HCT116 (cell line): ENCODE results near the gene PHF20. TPM values are rescaled to one million over a fixed set of nuclear protein-coding genes. Genes with fewer than 3 reads are reported as not detected.
"Not testable (repeated sequence)": the region's sequence is repeated elsewhere in the genome, so short reads cannot be mapped to it uniquely, and the experiment has no call there.

Experiments
- ATAC-seq: fragments of 200-7000 bp; cut with Tn5 transposase; 2 replicates; pipeline ENCODE4 v1.9.1; 2020; ENCODE audit warnings: mild to moderate bottlenecking, moderate library complexity
- BruUV-seq: library from RNA; stranded (reverse); fragments of 400-500 nt; replicated peaks from 2 replicates; lab custom pipeline; 2021; lab: Mats Ljungman, UMichigan
- CTCF ChIA-PET: fragments of 300-600 bp; sonication (Branson Sonifier 250); formaldehyde crosslinking; loops from one replicate; lab custom pipeline; 2021; ENCODE audit warnings: antibody characterized with exemption; lab: Charles Lee
- POLR2A ChIA-PET: fragments of 300-600, 350-600 bp; sonication (Branson Sonifier 250); formaldehyde crosslinking; loops from one replicate; lab custom pipeline; 2021; ENCODE audit warnings: antibody characterized with exemption; lab: Charles Lee
- RAD21 ChIA-PET, 2 experiments: fragments of 300-600 bp; sonication (Branson Sonifier 250); formaldehyde crosslinking; loops; one replicate each; lab custom pipeline; 2023; ENCODE audit warnings: low total read pairs in 2 of 2; ENCODE audit not compliant: uncharacterized antibody in 2 of 2, unreplicated experiment in 2 of 2, low non-redundant PET in 1 of 2; lab: Charles Lee
- DNase-seq: peaks from one replicate; pipeline ENCODE4 v3.0.0-alpha.2; 2010; ENCODE audit warnings: low read depth, low spot score
- H2AFZ ChIP-seq: fragments of 200-600 bp; shearing (Covaris generic), sonication (generic); 2 replicates; pipeline ENCODE4 v1.6.1; 2017; ENCODE audit warnings: low read depth, mixed run types, mixed read lengths, antibody characterized with exemption, low read length; ENCODE audit not compliant: poor library complexity, severe bottlenecking
- H3K27ac ChIP-seq: 2 replicates; pipeline ENCODE4 v1.5.1; 2012; ENCODE audit warnings: low read depth, low read length
- H3K27me3 ChIP-seq: fragments of 200-600 bp; sonication (generic); 2 replicates; pipeline ENCODE4 v1.6.1; 2016; ENCODE audit warnings: mixed run types, low read length, mixed read lengths; ENCODE audit not compliant: insufficient read depth
- H3K36me3 ChIP-seq, 2 experiments: fragments of 200-500 bp in 1 of 2; fragments of 200-600 bp in 1 of 2; sonication (Bioruptor generic) in 1 of 2; sonication (generic) in 1 of 2; 2 replicates each; pipeline versions ENCODE4 v1.5.1 to v1.6.1; 2014 to 2016; ENCODE audit warnings: low read length in 2 of 2, inconsistent platforms in 1 of 2, mixed read lengths in 1 of 2, mixed run types in 1 of 2; ENCODE audit not compliant: insufficient read depth in 2 of 2, control insufficient read depth in 1 of 2
- H3K4me1 ChIP-seq, 2 experiments: fragments of 200-600 bp in 1 of 2; sonication (generic) in 1 of 2; 2 replicates each; pipeline versions ENCODE4 v1.5.1 to v1.6.1; 2012 to 2017; ENCODE audit warnings: low read length in 2 of 2, inconsistent platforms in 1 of 2, mild to moderate bottlenecking in 1 of 2, mixed read lengths in 1 of 2, mixed run types in 1 of 2, moderate library complexity in 1 of 2; ENCODE audit not compliant: insufficient read depth in 2 of 2, control insufficient read depth in 1 of 2
- H3K4me2 ChIP-seq: fragments of 200-600 bp; sonication (generic); 2 replicates; pipeline ENCODE4 v1.6.1; 2017; ENCODE audit warnings: mixed run types, low read length, mixed read lengths
- H3K4me3 ChIP-seq, 2 experiments: fragments of 200-600 bp in 1 of 2; sonication (generic) in 1 of 2; replicated peaks in 1 of 2; 2 replicates each; pipeline ENCODE4 v1.5.1; 2011 to 2016; ENCODE audit warnings: low read length in 2 of 2, control low read depth in 1 of 2, low read depth in 1 of 2, mild to moderate bottlenecking in 1 of 2, mixed read lengths in 1 of 2, mixed run types in 1 of 2
- H3K79me2 ChIP-seq: fragments of 200-600 bp; sonication (generic); 2 replicates; pipeline ENCODE4 v1.6.1; 2017; ENCODE audit warnings: mild to moderate bottlenecking, mixed run types, low read length, moderate library complexity, mixed read lengths; ENCODE audit not compliant: insufficient read depth
- H3K9ac ChIP-seq: fragments of 200-600 bp; sonication (generic); 2 replicates; pipeline ENCODE4 v1.6.1; 2016; ENCODE audit warnings: low read length, mixed read lengths
- H3K9me2 ChIP-seq: fragments of 200-600 bp; sonication (generic), shearing (Covaris generic); 2 replicates; pipeline ENCODE4 v1.6.1; 2017; ENCODE audit warnings: mixed run types, mild to moderate bottlenecking, moderate library complexity; ENCODE audit not compliant: insufficient read depth
- H3K9me3 ChIP-seq, 2 experiments: fragments of 200-500 bp in 1 of 2; fragments of 200-600 bp in 1 of 2; sonication (Bioruptor generic) in 1 of 2; sonication (generic) in 1 of 2; 2 replicates each; pipeline ENCODE4 v1.6.1; 2014 to 2017; ENCODE audit warnings: low read length in 2 of 2, mixed read lengths in 2 of 2, inconsistent platforms in 1 of 2, low read depth in 1 of 2, mild to moderate bottlenecking in 1 of 2, mixed run types in 1 of 2, moderate library complexity in 1 of 2; ENCODE audit not compliant: control insufficient read depth in 1 of 2, insufficient read depth in 1 of 2
- H4K20me1 ChIP-seq: fragments of 200-600 bp; sonication (generic), shearing (Covaris generic); 2 replicates; pipeline ENCODE4 v1.6.1; 2017; ENCODE audit warnings: mixed run types, mild to moderate bottlenecking, moderate library complexity; ENCODE audit not compliant: insufficient read depth
- CEBPB ChIP-seq: IDR thresholded peaks from 2 replicates; pipeline ENCODE4 v1.6.1; 2012; ENCODE audit warnings: low read depth
- EZH2 ChIP-seq: fragments of 200-600 bp; sonication (generic); IDR thresholded peaks from 2 replicates; pipeline ENCODE4 v1.6.1; 2017; ENCODE audit warnings: antibody characterized with exemption, mixed run types
- FOSL1 ChIP-seq: IDR thresholded peaks from 2 replicates; pipeline ENCODE4 v1.6.1; 2012; ENCODE audit warnings: low read depth
- JUND ChIP-seq: IDR thresholded peaks from 2 replicates; pipeline ENCODE4 v1.6.1; 2012
- POLR2AphosphoS5 ChIP-seq: IDR thresholded peaks from 2 replicates; pipeline ENCODE4 v1.6.1; 2011; ENCODE audit warnings: mild to moderate bottlenecking, low read depth, low read length, moderate library complexity
- RAD21 ChIP-seq: IDR thresholded peaks from 2 replicates; pipeline ENCODE4 v1.6.1; 2012; ENCODE audit warnings: low read depth, mild to moderate bottlenecking
- TCF7L2 ChIP-seq: IDR thresholded peaks from 2 replicates; pipeline ENCODE4 v1.7.0; 2011; ENCODE audit warnings: borderline replicate concordance, inconsistent platforms; ENCODE audit not compliant: insufficient read depth, insufficient read length; ENCODE audit errors: extremely low read depth
- YY1 ChIP-seq: IDR thresholded peaks from 2 replicates; pipeline ENCODE4 v1.6.1; 2011; ENCODE audit warnings: low read length, low read depth, moderate library complexity, mild to moderate bottlenecking; ENCODE audit not compliant: insufficient replicate concordance; ENCODE audit errors: extremely low read depth
- ZFX ChIP-seq: fragments of 450-650 bp; IDR thresholded peaks from 2 replicates; pipeline ENCODE4 v1.6.1; 2017
- ZNF274 ChIP-seq: fragments of 200-500 bp; sonication (Bioruptor generic); IDR thresholded peaks from 2 replicates; pipeline ENCODE4 v1.6.1; 2014; ENCODE audit warnings: mild to moderate bottlenecking, low read depth, low read length, inconsistent platforms
- intact Hi-C: fragments of 100-400 bp; cut with micrococcal nuclease; formaldehyde crosslinking; loops from 2 replicates; pipeline ENCODE4 v1.10.0; 2022
- total RNA-seq: library from RNA; stranded (reverse); gene quantifications from one replicate; pipeline ENCODE4 v1.2.1, GENCODE V29; 2021; ENCODE audit not compliant: unreplicated experiment
- TF ChIP-seq, protein P1 (sequence below), 3 experiments: fragments of 200-600 bp in 1 of 3; sonication (generic) in 1 of 3; IDR thresholded peaks in 2 of 3; conservative IDR thresholded peaks in 1 of 3; 2 replicates each; pipeline ENCODE4 v1.5.1; 2012 to 2017; ENCODE audit warnings: low read depth in 2 of 3, low read length in 2 of 3, antibody characterized with exemption in 1 of 3, borderline replicate concordance in 1 of 3, control low read depth in 1 of 3, mild to moderate bottlenecking in 1 of 3, mixed read lengths in 1 of 3, mixed run types in 1 of 3, moderate library complexity in 1 of 3; ENCODE audit not compliant: insufficient read depth in 1 of 3
- TF ChIP-seq, protein P2 (sequence below): IDR thresholded peaks from 2 replicates; pipeline ENCODE4 v1.6.1; 2012; ENCODE audit warnings: low read depth
- TF ChIP-seq, protein P3 (sequence below): IDR thresholded peaks from 2 replicates; pipeline ENCODE4 v1.6.1; 2012

Gene PHF20
- total RNA-seq, 1 experiment from 2014 or later = 40.8 TPM

DNA sequence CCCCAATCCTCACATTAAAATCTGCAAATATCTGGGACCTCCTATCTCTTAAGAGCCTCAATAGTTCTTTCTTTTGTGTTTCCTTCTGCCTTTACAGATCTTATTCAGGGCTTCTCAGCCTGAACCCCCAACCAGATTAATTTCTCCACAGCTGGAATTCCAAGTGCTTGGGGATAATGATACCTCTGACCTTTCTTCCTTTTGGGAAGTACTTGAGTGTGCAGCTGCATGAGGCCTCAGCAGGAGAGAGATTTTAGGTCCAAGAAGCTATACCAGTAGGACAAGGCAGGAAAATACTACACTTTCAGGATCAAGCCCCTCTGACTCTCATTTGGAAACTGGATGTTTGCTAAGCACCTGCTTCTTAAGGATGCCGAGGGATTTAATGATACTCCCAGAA, 2.6 kb downstream of the PHF20 start (continued):
- TF ChIP-seq, protein P1, sequence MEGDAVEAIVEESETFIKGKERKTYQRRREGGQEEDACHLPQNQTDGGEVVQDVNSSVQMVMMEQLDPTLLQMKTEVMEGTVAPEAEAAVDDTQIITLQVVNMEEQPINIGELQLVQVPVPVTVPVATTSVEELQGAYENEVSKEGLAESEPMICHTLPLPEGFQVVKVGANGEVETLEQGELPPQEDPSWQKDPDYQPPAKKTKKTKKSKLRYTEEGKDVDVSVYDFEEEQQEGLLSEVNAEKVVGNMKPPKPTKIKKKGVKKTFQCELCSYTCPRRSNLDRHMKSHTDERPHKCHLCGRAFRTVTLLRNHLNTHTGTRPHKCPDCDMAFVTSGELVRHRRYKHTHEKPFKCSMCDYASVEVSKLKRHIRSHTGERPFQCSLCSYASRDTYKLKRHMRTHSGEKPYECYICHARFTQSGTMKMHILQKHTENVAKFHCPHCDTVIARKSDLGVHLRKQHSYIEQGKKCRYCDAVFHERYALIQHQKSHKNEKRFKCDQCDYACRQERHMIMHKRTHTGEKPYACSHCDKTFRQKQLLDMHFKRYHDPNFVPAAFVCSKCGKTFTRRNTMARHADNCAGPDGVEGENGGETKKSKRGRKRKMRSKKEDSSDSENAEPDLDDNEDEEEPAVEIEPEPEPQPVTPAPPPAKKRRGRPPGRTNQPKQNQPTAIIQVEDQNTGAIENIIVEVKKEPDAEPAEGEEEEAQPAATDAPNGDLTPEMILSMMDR (IDR thresholded peaks at IDR 0.05 in 2 of 3, conservative IDR thresholded peaks at IDR 0.05 in 1 of 3; ENCODE audit: borderline replicate concordance in 1 of 3, insufficient read depth in 1 of 3, low read depth in 2 of 3, low read length in 2 of 3) = no peak
- TF ChIP-seq RAD21 = no peak

DNA sequence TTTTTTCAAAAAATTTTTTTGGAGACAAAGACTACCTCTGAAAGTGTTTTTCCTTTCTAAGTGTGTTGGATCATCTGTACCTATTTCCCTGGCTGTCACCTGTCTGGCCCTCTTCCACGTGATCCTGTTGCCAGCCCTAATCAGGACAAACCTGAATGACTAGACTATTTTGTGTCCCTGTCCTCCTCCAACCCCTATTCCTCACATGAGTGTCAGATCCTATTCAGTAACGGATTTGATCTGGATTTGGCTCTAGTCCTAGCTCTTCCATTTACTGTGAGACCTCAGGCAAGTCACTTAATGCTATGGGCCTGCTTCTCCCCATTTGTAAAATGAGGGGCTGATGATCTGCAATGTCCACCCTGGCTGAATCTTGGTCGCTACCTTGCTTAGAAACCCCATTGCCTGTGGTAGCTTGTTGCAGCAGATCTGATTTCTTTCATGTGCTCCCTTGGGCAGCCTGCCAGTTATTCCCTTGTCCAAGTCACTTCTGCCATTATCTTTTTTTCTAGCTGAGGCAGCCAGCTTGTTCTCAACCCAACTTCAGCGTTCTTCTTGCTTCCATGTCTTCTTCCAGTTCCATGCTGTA, 4.8 kb downstream of the PHF20 start:
- Histone ChIP-seq H3K4me3 (no peak overlapping the region), H3K9ac (no peak overlapping the region), H3K36me3 (no peaks in the 10 kb centered on the region), H4K20me1 (no peaks in the 10 kb centered on the region), H3K9me3 (no peaks in the 10 kb centered on the region), H3K9me2 (no peaks in the 10 kb centered on the region), H3K27me3 (no peaks in the 10 kb centered on the region), H2AFZ (no peak overlapping the region), H3K4me1 (peaks cover 23 to 32% of the 10 kb centered on the region in 2 experiments; a peak in 3 of 4 replicates), H3K79me2 (peaks cover 73% of the 10 kb centered on the region), H3K4me2 (no peak overlapping the region), H3K27ac (no peak overlapping the region)
- intact Hi-C loops = no loop called here
- ATAC-seq (no peak), DNase-seq (no peak)
- TF ChIP-seq RAD21 = no peak
- no peak for TF ChIP-seq FOSL1
- TF ChIP-seq EZH2 = no peak
- no peak for TF ChIP-seq JUND
- no peak for TF ChIP-seq ZNF274
- TF ChIP-seq YY1 = no peak
- TF ChIP-seq, protein P2, sequence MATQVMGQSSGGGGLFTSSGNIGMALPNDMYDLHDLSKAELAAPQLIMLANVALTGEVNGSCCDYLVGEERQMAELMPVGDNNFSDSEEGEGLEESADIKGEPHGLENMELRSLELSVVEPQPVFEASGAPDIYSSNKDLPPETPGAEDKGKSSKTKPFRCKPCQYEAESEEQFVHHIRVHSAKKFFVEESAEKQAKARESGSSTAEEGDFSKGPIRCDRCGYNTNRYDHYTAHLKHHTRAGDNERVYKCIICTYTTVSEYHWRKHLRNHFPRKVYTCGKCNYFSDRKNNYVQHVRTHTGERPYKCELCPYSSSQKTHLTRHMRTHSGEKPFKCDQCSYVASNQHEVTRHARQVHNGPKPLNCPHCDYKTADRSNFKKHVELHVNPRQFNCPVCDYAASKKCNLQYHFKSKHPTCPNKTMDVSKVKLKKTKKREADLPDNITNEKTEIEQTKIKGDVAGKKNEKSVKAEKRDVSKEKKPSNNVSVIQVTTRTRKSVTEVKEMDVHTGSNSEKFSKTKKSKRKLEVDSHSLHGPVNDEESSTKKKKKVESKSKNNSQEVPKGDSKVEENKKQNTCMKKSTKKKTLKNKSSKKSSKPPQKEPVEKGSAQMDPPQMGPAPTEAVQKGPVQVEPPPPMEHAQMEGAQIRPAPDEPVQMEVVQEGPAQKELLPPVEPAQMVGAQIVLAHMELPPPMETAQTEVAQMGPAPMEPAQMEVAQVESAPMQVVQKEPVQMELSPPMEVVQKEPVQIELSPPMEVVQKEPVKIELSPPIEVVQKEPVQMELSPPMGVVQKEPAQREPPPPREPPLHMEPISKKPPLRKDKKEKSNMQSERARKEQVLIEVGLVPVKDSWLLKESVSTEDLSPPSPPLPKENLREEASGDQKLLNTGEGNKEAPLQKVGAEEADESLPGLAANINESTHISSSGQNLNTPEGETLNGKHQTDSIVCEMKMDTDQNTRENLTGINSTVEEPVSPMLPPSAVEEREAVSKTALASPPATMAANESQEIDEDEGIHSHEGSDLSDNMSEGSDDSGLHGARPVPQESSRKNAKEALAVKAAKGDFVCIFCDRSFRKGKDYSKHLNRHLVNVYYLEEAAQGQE = no peak
- no peak for TF ChIP-seq ZFX
- TF ChIP-seq TCF7L2 = no peak
- no peak for TF ChIP-seq POLR2AphosphoS5
- TF ChIP-seq CEBPB = no peak
- TF ChIP-seq, protein P3, sequence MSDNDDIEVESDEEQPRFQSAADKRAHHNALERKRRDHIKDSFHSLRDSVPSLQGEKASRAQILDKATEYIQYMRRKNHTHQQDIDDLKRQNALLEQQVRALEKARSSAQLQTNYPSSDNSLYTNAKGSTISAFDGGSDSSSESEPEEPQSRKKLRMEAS = no peak
- ChIA-PET CTCF (no interaction called here), POLR2A (interaction anchor here (1.9 kb wide), 1 partner anchor 34 kb away, joined by 11 read pairs; the partner anchor contains the start of gene RBM39), RAD21 (no interaction called here)
- no TSS peak for BruUV-seq

DNA sequence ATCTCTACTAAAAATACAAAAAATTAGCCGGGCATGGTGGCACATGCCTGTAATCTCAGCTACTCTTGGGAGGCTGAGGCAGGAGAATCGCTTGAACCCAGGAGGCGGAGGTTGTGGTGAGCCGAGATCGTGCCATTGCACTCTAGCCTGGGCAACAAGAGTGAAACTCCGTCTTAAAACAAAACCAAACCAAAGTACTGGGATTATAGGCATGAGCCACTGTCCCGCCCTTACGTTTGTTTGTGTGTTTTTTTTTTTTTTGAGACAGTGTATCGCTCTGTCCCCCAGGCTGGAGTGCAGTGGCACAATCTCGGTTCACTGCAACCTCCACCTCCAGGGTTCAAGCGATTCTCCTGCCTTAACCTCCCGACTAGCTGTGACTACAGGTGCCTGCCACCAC, 12.0 kb downstream of the PHF20 start:
- ATAC-seq, H3K4me3 ChIP-seq, H3K27me3 ChIP-seq, H3K9ac ChIP-seq, intact Hi-C loops, RAD21 ChIA-PET, BruUV-seq, H3K9me3 ChIP-seq, CTCF ChIA-PET, DNase-seq, H3K4me2 ChIP-seq, H3K27ac ChIP-seq, H2AFZ ChIP-seq, H3K9me2 ChIP-seq, H4K20me1 ChIP-seq, H3K36me3 ChIP-seq: not testable (repeated sequence)
- H3K4me1 ChIP-seq = peaks cover 15 to 19% of the 10 kb centered on the region in 2 experiments
- POLR2A ChIA-PET = interaction anchor here (0.9 kb wide), 1 partner anchor 42 kb away, joined by 3 read pairs; the partner anchor contains the start of gene RBM39
- peaks cover 38% of the 10 kb centered on the region for H3K79me2 ChIP-seq
